ENCODE measurements around the gene NKX2-2.

Gene NKX2-2

GRCh38 chr20:21554985-21555384 lies 41.1 kb upstream of the NKX2-2 start:
- Histone ChIP-seq H3K27me3 (ENCODE audit: insufficient read depth, low read length, poor library complexity) (peaks cover 9% of the 10 kb centered on the region), H3K36me3 (ENCODE audit: insufficient read depth, low read length) (no peaks in the 10 kb centered on the region), H3K27ac (ENCODE audit: low read length) (no peak overlapping the region), H3K4me2 (ENCODE audit: insufficient read depth, low read length) (no peak overlapping the region), H2AFZ (ENCODE audit: low read depth, low read length) (no peak overlapping the region), H3K9me3 (ENCODE audit: insufficient read depth, low read length, severe bottlenecking) (no peaks in the 10 kb centered on the region), H3K79me2 (ENCODE audit: insufficient read depth, low read length) (no peaks in the 10 kb centered on the region), H4K20me1 (ENCODE audit: insufficient read depth, low read length) (no peaks in the 10 kb centered on the region), H3K4me1 (ENCODE audit: insufficient read depth, low read length) (no peaks in the 10 kb centered on the region), H3K9ac (ENCODE audit: low read depth, low read length) (no peak overlapping the region), H3K4me3 (ENCODE audit: low read depth in 1 of 2, low read length in 2 of 2) (no peak overlapping the region)
- no peak for TF ChIP-seq CTCF (IDR thresholded peaks at IDR 0.05; ENCODE audit: borderline replicate concordance, extremely low read depth, low read length, poor library complexity, severe bottlenecking)
- no peak for TF ChIP-seq EZH2 (IDR thresholded peaks at IDR 0.05; ENCODE audit: borderline replicate concordance, low read depth, low read length, severe bottlenecking)
- DNase-seq: no peak
- no peak for ATAC-seq (ENCODE audit: insufficient read depth, low read depth)

- TF ChIP-seq EZH2 (IDR thresholded peaks at IDR 0.05; ENCODE audit: borderline replicate concordance, low read depth, low read length, severe bottlenecking): no peak
- TF ChIP-seq CTCF (IDR thresholded peaks at IDR 0.05; ENCODE audit: borderline replicate concordance, extremely low read depth, low read length, poor library complexity, severe bottlenecking): no peak
- Histone ChIP-seq H3K36me3 (ENCODE audit: insufficient read depth, low read length) (no peaks in the 10 kb centered on the region), H4K20me1 (ENCODE audit: insufficient read depth, low read length) (no peaks in the 10 kb centered on the region)
Measured at GRCh38 chr20:21554376-21554890, 40.6 kb upstream of the NKX2-2 start.

GRCh38 chr20:21550587-21550986 lies 36.7 kb upstream of the NKX2-2 start:
- Histone ChIP-seq H3K4me1 (ENCODE audit: insufficient read depth, low read length) (peaks cover 20% of the 10 kb centered on the region), H3K4me2 (ENCODE audit: insufficient read depth, low read length) (no peak overlapping the region), H4K20me1 (ENCODE audit: insufficient read depth, low read length) (no peaks in the 10 kb centered on the region), H3K36me3 (ENCODE audit: insufficient read depth, low read length) (no peaks in the 10 kb centered on the region), H3K4me3 (ENCODE audit: low read depth in 1 of 2, low read length in 2 of 2) (no peak overlapping the region), H3K27ac (ENCODE audit: low read length) (no peak overlapping the region), H3K79me2 (ENCODE audit: insufficient read depth, low read length) (no peaks in the 10 kb centered on the region), H2AFZ (ENCODE audit: low read depth, low read length) (no peak overlapping the region), H3K9ac (ENCODE audit: low read depth, low read length) (no peak overlapping the region), H3K9me3 (ENCODE audit: insufficient read depth, low read length, severe bottlenecking) (no peaks in the 10 kb centered on the region), H3K27me3 (ENCODE audit: insufficient read depth, low read length, poor library complexity) (no peaks in the 10 kb centered on the region)
- DNase-seq (no peak), ATAC-seq (ENCODE audit: insufficient read depth, low read depth) (no peak)
- TF ChIP-seq CTCF (IDR thresholded peaks at IDR 0.05; ENCODE audit: borderline replicate concordance, extremely low read depth, low read length, poor library complexity, severe bottlenecking) (no peak), EZH2 (IDR thresholded peaks at IDR 0.05; ENCODE audit: borderline replicate concordance, low read depth, low read length, severe bottlenecking) (no peak)

More at GRCh38 chr20:21554376-21554890, 40.6 kb upstream of the NKX2-2 start:
- no peak for DNase-seq
- Histone ChIP-seq H3K79me2 (ENCODE audit: insufficient read depth, low read length) (no peaks in the 10 kb centered on the region), H3K4me2 (ENCODE audit: insufficient read depth, low read length) (no peak overlapping the region), H3K9ac (ENCODE audit: low read depth, low read length) (no peak overlapping the region), H3K9me3 (ENCODE audit: insufficient read depth, low read length, severe bottlenecking) (no peaks in the 10 kb centered on the region), H3K4me3 (ENCODE audit: low read depth in 1 of 2, low read length in 2 of 2) (no peak overlapping the region), H3K4me1 (ENCODE audit: insufficient read depth, low read length) (no peaks in the 10 kb centered on the region), H3K27ac (ENCODE audit: low read length) (no peak overlapping the region), H3K27me3 (ENCODE audit: insufficient read depth, low read length, poor library complexity) (peaks cover 9% of the 10 kb centered on the region), H2AFZ (ENCODE audit: low read depth, low read length) (no peak overlapping the region)
- ATAC-seq (ENCODE audit: insufficient read depth, low read depth): no peak

Data from DND-41 (cell line).